Activated T-helper 1 cell treated with Interleukin-2 at 50 U/mL for 16 hours (primary cell): Measurements from ENCODE around the gene SEMA3G.

Source experiments
- DNase-seq: peaks from one replicate; pipeline ENCODE4 v3.0.0-alpha.2; 2020; ENCODE audit warnings: low read depth

SEMA3G gene

DNA sequence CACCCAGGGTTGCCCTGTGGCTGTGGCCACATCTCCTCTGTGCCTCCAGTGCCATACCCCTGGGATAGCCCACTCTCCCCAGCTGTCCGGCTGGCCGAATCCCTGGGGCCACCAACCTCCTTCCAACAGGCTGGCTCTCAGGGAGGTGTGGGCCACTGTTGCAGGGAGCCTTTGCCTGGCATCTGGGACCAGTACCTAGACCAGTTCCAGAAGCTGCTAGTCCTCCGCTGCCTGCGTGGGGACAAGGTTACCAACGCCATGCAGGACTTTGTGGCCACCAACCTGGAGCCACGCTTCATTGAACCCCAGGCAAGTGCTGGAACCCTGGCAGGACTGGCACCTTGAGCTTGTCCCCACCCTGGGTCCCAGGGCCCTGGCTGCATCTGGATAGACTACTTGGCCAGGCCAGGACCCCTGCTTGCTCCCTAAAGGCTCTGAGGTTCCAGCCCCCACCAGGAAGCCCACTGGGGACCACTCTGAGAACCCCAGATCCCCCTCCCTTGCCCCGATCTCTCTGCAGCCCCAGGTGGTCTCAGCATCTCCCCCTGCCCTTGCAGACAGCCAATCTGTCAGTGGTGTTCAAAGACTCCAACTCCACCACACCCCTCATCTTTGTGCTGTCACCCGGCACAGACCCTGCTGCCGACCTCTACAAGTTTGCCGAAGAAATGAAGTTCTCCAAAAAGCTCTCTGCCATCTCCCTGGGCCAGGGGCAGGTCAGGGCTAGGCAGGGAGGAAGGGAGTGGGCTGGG lies 50.0 kb downstream of the SEMA3G start:
- no peak for DNase-seq

DNA sequence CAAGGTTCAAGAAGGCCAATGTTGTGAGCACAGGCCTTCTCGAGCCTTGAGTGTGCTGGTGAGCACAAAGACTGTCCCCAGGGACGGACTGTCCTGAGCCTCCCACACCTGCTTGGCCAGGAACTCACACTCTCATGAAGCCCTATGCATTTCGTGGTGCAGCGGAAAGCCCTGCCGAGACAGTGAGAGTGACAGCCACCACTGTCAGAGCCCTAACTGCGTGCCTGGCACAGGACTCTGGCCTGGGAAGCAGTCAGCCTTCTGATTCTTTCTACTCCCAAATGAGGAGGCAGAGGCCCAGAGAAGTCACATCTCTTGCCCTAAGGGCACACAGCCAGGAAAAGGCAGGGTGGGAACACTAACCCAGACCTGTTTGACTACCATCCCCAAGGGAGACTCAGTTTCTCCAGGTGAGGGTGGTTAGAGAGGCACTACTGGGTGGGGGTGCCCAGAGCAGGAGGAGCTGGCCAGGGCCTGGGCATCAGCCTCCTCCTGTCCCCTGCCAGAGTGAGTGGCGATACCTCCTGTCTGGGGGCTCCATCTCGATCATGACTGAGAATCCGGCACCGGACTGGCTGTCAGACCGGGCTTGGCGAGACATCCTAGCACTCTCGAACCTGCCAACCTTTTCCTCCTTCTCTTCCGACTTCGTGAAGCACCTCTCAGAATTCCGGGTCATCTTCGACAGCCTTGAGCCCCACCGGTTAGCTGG lies 50.8 kb downstream of the SEMA3G start:
- no peak for DNase-seq

DNA sequence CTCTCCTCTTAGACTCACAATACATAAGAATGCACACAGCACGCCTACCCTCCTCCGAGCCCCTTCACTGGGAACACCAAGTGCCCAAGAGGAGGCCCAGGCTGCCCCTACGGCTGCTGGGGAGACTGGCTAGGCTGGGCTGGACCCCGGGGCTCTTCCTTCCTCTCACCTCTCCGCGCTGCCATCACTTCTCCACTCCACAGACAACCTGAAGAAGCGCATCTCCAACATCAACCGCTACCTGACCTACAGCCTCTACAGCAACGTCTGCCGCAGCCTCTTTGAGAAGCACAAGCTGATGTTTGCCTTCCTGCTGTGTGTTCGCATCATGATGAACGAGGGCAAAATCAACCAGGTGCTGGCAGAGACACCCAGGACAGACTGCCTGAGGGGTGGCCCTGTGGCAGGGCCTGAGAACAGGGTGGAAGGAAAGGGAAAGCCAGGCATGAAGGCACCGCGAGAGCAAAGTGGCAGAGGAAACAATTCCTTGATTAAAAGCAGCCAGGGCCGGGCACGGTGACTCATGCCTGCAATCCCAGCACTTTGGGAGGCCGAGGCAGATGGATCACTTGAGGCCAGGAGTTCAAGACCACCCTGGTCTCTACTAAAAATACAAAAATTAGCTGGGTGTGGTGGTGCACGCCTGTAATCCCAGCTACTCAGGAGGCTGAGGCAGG lies 51.6 kb downstream of the SEMA3G start:
- no peak for DNase-seq

DNA sequence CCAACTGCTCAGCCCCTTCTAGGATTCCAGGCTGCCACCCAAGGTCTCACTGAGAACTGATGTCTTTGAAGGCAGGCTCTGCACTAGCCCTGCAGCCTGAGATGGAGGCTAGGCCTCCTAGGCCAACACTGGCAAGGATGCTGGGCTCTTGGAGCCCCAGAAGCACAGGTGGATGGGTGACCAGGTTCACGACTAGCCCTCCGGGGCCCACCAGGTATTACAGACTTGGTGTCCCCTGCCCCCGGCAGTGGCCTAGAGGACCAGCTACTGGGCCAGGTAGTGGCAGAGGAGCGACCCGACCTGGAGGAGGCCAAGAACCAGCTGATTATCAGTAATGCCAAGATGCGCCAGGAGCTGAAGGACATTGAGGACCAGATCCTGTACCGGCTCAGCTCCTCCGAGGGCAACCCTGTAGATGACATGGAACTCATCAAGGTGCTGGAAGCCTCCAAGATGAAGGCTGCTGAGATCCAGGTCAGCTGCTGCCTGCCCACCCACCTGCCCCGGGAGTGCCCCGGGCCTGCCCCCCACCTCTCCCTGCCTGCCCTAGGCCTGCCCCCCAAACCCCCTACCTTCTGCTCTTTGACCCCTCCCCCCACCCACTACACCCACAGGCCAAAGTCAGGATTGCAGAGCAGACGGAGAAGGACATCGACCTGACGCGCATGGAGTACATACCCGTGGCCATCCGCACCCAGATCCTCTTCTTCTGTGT lies 52.5 kb downstream of the SEMA3G start:
- DNase-seq, result no peak

DNA sequence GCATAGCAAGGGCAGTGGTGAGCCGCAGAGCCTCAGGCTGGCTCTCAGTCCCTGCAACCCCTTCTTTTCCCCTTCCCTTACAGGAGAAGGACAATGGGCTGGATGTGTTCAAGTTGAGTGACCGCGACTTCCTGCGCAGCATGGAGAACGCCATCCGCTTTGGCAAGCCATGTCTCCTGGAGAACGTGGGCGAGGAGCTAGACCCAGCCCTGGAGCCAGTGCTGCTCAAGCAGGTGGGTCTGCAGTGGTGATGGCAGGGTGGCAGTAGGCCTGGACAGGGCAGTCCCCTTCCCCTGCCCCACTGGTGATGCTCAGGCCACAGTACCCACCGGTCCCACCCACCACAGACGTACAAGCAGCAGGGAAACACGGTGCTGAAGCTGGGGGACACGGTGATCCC lies 53.8 kb downstream of the SEMA3G start:
- no peak for DNase-seq

DNA sequence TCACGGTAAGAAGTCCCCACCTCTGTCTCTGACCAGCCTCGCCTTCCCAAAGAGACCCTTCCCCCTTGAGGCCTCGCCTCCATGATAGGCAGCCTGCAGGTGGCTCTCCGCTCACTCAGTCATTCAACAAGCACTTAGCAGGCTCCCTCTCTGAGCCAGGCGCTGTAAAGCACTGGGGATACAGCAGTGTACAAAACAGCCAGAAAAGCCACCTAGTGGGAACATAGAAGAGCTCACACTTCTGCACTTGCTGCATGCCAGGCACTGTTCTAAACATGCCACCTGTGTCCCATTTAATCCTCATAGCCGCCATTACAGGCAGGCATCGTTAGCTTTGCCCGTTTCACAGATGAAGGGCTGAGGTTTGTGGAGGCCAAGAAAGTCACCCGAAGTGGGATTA lies 56.0 kb downstream of the SEMA3G start:
- DNase-seq, result no peak

DNA sequence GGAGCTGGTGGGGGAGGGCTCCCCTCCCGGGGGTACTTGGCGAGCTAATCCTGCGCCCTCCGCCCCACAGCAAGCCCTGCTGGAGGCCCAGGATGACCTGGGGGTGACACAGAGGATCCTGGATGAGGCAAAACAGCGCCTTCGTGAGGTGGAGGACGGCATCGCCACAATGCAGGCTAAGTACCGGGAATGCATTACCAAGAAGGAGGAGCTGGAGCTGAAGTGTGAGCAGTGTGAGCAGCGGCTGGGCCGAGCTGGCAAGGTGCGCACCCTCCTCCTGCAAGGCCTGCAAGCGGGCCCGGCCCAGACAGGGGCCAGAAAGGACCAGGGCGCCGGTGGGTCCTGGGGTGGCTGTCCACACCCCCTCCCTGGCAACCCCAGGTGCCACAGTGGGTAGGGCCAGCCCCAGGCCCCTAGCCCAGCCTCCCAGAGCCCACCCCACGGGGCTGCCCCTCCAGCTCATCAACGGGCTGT lies 56.5 kb downstream of the SEMA3G start:
- no peak for DNase-seq

DNA sequence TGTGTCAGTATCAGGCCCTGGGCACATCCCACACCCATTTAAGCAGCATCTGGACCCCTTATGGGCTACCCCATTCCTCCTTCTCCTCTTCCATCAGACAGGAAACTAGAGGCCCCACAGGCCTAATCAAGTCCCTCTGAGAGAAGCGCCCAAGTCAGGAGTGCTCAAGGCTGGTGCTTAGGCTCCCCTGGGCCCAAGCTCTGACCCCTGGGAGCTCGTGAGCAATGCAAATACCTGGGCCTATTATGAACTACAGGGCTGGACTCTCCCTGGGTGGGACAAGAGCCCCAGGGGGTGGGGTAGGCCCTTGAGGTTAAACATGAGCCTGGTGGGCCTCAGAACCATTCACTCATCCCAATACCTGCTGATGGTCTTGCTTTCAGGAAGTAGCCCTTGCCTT lies 57.4 kb downstream of the SEMA3G start:
- no peak for DNase-seq

DNA sequence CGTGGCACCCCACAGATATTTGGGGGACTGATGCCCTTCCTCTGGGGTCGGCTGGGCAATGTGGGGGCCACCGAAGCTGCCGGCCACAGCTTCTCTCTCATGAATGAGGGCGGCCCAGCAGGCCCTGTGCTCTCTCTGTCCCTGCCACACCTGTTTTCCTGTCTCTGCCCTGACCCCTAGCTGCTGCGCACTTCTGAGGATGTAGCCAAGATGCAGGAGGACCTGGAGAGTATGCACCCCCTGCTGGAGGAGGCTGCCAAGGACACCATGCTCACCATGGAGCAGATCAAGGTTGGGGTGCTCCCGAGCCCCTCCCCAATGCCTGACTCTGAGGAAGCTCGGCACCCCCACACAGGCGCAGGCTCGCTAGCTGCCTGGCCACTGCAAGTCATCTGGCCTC lies 59.7 kb downstream of the SEMA3G start:
- DNase-seq, result no peak

DNA sequence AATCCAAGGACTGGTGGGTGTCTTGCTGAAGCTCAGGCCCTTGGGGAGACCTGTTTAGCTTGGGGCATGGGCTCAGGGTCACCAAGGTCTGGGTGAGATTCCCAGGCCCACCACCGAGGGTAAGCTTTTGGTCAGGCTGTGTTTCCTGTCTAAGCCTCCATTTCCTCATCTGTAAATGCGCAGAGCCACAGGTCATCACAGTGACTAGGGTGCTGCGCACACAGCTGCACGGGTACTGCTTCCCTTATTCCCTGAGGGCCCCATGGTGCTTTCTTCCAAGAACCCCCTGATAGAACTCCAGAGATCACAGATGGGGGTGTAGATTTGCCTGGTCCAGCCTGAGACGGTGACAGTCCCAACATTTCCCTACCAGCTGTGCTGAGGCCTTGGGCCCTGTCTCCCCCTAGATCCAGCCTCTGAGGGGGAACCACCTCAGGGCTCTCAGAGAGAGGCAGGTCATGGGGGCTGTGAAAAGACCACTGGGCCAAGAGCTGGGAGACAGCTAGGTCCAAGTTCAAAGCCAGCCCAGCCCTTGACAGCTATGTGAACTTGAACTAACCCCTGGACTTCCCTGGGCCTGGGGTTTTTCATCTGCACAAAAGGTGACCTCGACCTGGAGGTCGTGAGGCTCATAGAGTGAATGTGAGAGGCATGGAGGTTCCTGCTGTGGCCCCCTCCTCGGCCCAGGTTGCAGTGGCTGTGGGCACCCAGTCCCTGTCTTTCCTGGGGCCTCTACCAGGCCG lies 60.7 kb downstream of the SEMA3G start:
- no peak for DNase-seq

DNA sequence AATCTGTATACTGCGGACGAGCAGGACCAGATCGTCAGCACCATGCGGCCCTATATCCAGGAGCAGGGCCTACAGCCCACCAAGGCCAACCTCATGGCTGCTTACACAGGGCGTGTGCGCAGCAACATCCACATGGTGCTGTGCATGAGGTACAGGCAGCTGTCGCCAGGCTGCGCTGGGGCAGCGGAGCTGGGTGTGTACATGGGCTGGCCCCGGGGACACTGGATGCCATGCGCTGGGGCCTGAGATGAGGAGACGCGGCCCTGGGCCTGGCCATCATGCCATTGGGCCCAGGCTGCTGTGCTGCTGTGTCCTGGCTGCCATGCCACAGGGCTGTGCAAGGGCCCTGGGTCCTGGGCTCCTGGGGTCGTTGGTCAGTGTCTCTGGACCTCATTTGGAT lies 61.5 kb downstream of the SEMA3G start:
- DNase-seq, result no peak
